Fibroblast of upper back skin (primary cell): Measurements from ENCODE around the gene BABAM2.
A peak's percentile ranks its signal among the peaks of the same experiment; 100 is the strongest.
"Not testable (repeated sequence)": the region's sequence is repeated elsewhere in the genome, so short reads cannot be mapped to it uniquely, and the experiment has no call there.

ENCODE experiments used
- DNase-seq: peaks from one replicate; pipeline ENCODE4 v3.0.0-alpha.2; 2013

BABAM2 gene

GRCh38 chr2:28224648-28225472, 334.3 kb downstream of the BABAM2 start:
- DNase-seq: peak; percentile 97

DNA sequence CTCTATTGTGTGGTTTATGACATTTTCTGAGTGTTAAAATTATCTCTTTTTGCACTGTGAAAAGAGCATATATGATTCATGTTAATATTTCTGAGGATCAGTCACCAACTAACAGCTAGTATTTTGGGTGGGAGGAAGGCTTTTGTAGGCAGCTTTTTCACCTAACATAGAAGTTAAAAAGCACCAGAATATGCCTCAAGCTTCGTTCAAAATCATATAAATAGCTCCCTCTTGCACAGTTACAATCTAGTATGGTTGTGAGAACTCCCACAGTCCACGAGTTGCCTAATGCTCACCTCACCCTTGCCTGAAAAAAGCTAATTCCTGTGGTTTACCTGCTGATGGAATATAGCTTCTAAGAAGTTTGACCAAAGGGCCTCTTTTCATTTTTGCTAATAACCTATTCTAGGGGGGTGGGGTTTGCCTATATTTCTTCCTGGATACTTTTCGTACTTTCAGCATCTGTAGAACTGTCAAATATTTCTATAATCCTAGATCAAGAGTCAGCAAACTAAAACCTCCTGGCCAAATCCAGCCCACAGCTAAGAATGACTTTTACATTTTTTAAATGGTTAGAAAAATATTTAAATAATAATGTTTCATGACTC, 335.0 kb downstream of the BABAM2 start:
- DNase-seq: peak; percentile 77

DNA sequence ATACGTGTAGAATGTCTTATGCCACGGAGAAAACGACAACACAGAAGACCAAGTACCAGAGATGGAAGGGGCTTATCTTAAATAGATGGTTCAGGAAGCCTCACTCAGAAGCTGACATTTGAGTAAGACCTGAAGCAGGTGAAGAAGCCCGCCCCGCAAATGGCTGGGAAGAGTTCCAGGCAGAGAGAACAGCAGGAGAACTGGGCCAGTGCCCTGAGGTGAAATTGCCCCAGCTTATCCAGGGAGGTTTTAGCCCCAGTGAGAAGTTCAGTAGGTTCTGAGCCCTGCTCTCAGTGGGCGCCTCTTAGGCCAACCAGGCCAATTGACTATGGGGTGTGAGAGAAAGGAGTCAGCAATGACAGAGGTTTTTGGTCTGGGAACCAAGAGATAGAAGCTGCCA, 336.0 kb downstream of the BABAM2 start:
- DNase-seq: no peak

- no peak for DNase-seq
Measured at GRCh38 chr2:28227498-28227897, 337.0 kb downstream of the BABAM2 start.

DNA sequence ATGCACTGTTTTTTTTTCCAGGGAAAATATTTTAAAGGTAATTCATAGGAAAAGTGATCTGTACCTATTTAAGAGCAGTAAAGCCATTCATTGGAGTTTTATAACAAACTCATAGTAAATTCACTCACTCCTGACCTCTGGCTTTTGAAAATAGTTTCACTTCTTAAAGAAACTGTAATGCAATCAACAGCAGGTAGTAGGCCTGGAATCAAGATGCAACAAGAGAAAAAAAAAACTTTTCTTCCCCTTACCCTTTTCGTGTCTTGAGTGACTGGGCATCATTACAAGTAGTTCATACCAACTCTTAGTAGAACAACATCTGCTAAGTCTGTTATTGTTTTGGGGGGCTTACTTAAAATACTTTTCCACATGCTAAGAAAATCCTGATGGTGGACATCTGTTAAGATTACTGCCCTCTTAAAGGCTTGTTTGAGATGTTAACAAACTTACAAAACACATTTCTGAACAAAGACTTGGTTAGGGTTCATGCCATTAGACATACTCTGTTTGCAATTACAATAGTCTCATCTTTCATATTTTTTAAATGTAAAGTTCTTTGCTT, 338.0 kb downstream of the BABAM2 start:
- DNase-seq: peak; percentile 58

- peak; percentile 58 for DNase-seq
Measured at GRCh38 chr2:28231110-28231631, 340.6 kb downstream of the BABAM2 start.

DNA sequence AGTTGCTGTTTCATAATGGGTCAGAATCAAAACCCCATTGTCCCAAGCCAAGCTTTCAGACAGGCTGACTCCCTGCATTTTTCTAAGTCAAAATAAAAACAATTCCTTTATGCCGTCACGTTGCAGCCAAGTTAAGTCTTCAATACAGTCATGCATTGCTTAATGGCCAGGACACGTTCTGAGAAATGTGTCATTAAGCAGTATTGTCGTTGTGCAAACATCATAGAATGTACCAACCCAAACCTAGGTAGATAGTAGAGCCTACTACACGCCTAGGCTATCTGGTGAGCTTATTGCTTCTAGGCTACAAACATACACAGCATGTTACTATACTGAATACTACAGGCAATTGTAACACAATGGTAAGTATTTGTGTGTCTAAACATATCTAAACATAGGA, 341.8 kb downstream of the BABAM2 start:
- DNase-seq: no peak

GRCh38 chr2:28233164-28233676, 342.7 kb downstream of the BABAM2 start:
- DNase-seq: peak; percentile 69

DNA sequence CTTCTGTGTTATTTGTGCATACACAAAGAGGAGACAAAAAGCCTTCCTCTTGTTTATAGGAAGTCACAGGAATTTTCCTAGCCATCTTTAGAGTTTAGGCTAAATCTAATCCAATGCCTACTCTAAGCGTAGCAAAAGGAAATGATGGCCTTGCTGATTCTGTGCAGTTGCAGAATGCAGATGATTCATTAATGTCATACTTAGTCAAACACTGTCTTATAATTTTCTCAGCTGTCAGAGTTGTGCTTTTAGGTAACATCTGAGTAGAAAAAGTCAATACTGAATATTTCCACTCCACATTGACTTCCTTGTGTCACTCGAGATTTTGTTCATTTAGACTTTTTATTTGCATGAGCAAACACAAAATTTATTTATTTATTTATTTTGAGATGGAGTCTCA, 344.3 kb downstream of the BABAM2 start:
- no peak for DNase-seq

DNA sequence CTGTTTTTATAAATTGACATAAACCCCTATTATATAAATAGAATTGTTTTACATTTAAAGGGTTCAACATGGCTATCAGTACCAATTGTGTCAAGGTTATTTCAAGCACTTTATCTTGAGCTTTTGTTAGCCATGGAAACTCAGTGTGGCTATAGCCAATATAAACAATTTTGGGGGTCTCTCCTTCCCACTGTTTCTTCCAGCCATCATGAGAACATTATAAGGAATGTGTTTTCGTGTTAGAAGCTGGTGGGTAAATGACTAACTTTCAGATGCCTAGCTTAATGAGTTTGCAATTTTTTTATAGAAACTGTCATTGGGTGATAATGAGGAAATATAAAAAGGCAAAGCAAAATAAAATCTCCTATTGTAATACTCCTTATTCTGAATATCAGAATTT, 348.7 kb downstream of the BABAM2 start:
- DNase-seq: no peak

- no peak for DNase-seq
Measured at GRCh38 chr2:28240937-28241336, 350.4 kb downstream of the BABAM2 start.

GRCh38 chr2:28247290-28247689, 356.8 kb downstream of the BABAM2 start:
- DNase-seq: peak; percentile 25

DNA sequence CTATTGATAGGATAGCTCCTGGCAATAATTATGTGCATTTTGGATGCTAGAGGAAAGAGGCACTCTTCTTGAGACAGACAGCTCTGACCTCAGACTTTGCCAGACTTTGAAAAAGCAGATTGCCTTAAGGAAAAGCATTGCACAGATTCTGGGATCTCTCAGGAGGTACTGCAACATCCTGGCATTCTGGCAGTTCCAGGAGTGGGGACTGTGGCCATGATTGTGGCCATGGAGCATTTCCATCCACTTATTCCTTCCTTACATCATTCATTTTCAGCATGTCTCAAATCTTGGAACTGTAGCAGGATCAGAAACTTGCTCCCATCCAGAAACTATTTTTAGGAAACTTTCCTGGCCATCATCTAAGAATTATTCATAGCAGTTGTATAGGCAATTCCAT, 357.2 kb downstream of the BABAM2 start:
- DNase-seq: no peak

- DNase-seq: peak; percentile 47
Measured at GRCh38 chr2:28248511-28248910, 358.0 kb downstream of the BABAM2 start.

GRCh38 chr2:28250006-28250405, 359.5 kb downstream of the BABAM2 start:
- DNase-seq: peak; percentile 88

DNA sequence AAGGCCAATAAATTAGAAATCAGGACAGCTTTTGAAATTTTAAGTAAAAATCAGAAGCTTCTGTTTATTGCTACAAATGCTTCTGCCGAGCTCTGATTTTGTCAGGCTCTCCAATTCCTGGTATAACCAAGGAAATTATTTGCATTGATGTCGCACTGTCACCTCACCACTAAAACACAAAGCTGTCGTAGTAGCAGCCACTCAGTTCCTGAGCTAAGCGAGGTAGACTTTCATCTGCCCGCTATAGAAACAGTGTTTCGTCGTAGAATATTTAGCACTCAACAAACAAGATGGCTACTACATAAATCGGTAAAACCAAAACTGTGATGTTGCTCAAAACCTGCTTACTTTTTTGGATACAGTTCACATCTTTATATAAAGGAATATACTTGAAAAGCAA, 360.8 kb downstream of the BABAM2 start:
- DNase-seq: no peak

DNA sequence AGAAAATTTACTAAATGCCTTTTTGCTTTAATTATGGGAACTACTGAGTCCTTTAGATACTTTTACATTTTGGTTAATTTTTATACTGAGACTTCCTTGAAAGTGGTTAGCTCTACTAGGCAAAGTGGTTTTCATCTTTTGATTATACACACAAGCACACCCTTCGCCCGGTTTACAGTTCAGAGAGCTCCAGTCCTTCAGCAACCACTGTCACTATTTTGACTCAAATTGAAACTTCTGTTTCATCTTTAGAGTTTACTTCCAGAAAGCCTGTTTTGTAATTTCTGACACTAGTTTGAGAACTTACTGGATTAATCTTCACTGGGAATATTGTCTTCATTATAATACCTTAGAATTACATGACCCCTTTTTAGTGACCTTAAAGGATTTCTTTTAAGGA, 361.8 kb downstream of the BABAM2 start:
- DNase-seq: no peak

DNA sequence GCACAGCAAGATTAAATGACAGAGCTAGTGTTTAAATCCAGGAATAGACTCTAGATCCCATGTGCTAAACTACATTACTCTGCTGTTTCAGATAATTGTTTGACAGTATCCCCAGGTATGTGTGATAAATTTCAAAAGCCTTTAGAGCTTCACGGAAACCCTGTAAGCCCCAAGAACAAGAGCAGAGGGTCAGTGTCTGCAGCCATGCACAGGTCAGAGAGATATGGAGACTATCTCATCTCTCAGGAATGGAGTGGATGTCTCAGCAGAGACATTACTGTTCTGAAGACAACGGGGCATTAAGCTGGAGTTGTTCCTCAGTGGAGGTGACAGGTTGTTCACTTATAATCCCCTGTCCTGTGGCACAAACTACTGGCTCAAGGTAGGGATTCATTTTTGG, 363.0 kb downstream of the BABAM2 start:
- DNase-seq: no peak

- not testable (repeated sequence) for DNase-seq
Measured at GRCh38 chr2:28255231-28255630, 364.7 kb downstream of the BABAM2 start.

- no peak for DNase-seq
Measured at GRCh38 chr2:28257182-28257581, 366.7 kb downstream of the BABAM2 start.

- not testable (repeated sequence) for DNase-seq
Measured at GRCh38 chr2:28259226-28259625, 368.7 kb downstream of the BABAM2 start.

DNA sequence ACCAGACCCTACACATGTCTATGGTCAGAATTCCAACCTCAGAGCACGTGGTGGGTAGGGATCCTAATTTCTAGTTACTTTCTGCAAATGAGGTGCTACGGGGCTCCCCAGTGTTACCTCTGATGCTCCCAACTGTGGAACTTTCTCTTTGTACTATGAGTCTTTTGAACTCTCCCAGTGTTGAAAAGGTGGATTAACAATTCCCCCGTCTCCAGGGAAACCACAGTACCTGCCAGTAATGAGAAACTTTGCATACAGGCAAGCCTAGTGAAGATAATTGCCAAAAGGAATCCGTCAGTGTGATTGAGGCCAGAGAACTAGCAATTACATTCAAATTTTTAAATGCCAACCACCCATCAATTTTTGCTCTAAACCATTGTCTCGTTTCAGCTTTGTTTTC, 373.2 kb downstream of the BABAM2 start:
- no peak for DNase-seq

DNA sequence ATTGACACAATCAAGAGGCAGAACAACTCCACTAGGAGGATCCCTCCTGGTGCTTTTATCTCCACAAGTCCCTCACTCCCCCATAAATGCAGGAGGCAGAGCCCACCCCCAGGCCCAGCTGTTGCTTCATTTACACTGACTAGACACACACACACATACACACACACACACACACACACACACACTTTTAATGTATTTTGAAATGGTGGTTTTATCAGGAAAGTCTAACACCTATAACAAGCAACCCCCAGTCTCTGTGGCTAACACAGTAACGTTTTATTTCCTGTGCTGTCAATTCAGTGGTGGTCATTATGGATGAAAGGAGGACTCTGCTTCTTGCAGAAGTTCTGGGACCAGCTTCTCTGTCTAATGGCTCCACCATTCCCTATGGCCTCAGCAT, 376.8 kb downstream of the BABAM2 start:
- no peak for DNase-seq

- peak; percentile 30 for DNase-seq
Measured at GRCh38 chr2:28268386-28268785, 377.9 kb downstream of the BABAM2 start.
